Gastroesophageal sphincter (tissue), 3 donors: ENCODE measurements around the gene RCSD1.

Experiments
- EP300 ChIP-seq: sonication (generic); formaldehyde crosslinking; IDR thresholded peaks from one replicate; pipeline ENCODE4 v1.6.1; 2017; ENCODE audit warnings: antibody characterized with exemption, mild to moderate bottlenecking
- POLR2AphosphoS5 ChIP-seq: sonication (generic); formaldehyde crosslinking; IDR thresholded peaks from one replicate; pipeline ENCODE4 v1.6.1; 2017; ENCODE audit warnings: antibody characterized with exemption
- TF ChIP-seq, protein P1 (sequence below), 4 experiments: fragments of 200-600 bp in 2 of 4; fragments of 450-650 bp in 2 of 4; sonication (generic) in 1 of 4; IDR thresholded peaks; one replicate each; pipeline ENCODE4 v1.5.1; 2017 to 2019; ENCODE audit warnings: antibody characterized with exemption in 4 of 4, mild to moderate bottlenecking in 2 of 4, moderate library complexity in 2 of 4

DNA sequence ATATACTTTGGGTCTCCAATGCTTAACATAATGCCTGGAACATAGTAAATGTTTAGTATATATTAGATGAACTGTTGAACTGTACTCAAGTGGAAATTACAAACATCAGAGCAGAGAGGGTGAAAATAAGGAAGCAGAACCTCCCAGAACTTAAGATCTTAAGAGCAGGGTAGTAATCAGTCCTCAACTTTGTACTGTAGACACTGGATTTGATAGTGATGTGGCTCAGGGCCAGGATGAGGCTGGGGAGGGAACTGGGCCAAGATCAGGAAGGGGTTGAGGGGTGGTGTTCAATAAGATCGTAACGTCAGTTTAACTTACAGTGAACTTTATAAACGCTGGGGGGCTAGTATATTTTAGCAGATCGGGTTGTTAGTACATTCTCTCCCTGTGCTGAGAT, 107.1 kb downstream of the RCSD1 start:
- TF ChIP-seq, protein P1, sequence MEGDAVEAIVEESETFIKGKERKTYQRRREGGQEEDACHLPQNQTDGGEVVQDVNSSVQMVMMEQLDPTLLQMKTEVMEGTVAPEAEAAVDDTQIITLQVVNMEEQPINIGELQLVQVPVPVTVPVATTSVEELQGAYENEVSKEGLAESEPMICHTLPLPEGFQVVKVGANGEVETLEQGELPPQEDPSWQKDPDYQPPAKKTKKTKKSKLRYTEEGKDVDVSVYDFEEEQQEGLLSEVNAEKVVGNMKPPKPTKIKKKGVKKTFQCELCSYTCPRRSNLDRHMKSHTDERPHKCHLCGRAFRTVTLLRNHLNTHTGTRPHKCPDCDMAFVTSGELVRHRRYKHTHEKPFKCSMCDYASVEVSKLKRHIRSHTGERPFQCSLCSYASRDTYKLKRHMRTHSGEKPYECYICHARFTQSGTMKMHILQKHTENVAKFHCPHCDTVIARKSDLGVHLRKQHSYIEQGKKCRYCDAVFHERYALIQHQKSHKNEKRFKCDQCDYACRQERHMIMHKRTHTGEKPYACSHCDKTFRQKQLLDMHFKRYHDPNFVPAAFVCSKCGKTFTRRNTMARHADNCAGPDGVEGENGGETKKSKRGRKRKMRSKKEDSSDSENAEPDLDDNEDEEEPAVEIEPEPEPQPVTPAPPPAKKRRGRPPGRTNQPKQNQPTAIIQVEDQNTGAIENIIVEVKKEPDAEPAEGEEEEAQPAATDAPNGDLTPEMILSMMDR (IDR thresholded peaks at IDR 0.05) = no peak
- no peak for TF ChIP-seq POLR2AphosphoS5
- TF ChIP-seq EP300 = no peak
